H9 (cell line): ENCODE results near the gene INTS6L. TPM values are rescaled to one million over a fixed set of nuclear protein-coding genes. Genes with fewer than 3 reads are reported as not detected.

Experiments used
- DNase-seq: peaks from one replicate; pipeline ENCODE4 v3.0.0-alpha.2; 2017
- H2AFZ ChIP-seq: one replicate; pipeline ENCODE4 v1.6.1; 2013; ENCODE audit warnings: mild to moderate bottlenecking, low read length, control low read depth, moderate library complexity
- H2AK5ac ChIP-seq: 2 replicates; pipeline ENCODE4 v1.6.1; 2013; ENCODE audit warnings: low read length, control low read depth, mixed read lengths; ENCODE audit not compliant: insufficient read length
- H2BK120ac ChIP-seq: one replicate; pipeline ENCODE4 v1.6.1; 2013; ENCODE audit warnings: low read depth, mild to moderate bottlenecking, low read length, control low read depth, inconsistent platforms; ENCODE audit not compliant: poor library complexity, severe bottlenecking
- H2BK12ac ChIP-seq: 2 replicates; pipeline ENCODE4 v1.6.1; 2013; ENCODE audit warnings: low read length, control low read depth, mixed read lengths, low read depth; ENCODE audit not compliant: insufficient read length
- H2BK15ac ChIP-seq: 2 replicates; pipeline ENCODE4 v1.6.1; 2013; ENCODE audit warnings: low read depth, low read length, control low read depth
- H2BK20ac ChIP-seq: one replicate; pipeline ENCODE4 v1.6.1; 2013; ENCODE audit warnings: low read depth, mild to moderate bottlenecking, low read length, control low read depth, inconsistent platforms; ENCODE audit not compliant: poor library complexity, severe bottlenecking
- H2BK5ac ChIP-seq: 2 replicates; pipeline ENCODE4 v1.6.1; 2013; ENCODE audit warnings: low read length, control low read depth, mixed read lengths; ENCODE audit not compliant: insufficient read length
- H3K14ac ChIP-seq: 2 replicates; pipeline ENCODE4 v1.6.1; 2013; ENCODE audit warnings: low read length, control low read depth; ENCODE audit not compliant: insufficient read depth
- H3K18ac ChIP-seq: 2 replicates; pipeline ENCODE4 v1.6.1; 2013; ENCODE audit warnings: low read depth, mild to moderate bottlenecking, mixed read lengths, low read length, control low read depth; ENCODE audit not compliant: insufficient read length
- H3K23ac ChIP-seq: 2 replicates; pipeline ENCODE4 v1.6.1; 2013; ENCODE audit warnings: low read length, control low read depth, mixed read lengths, low read depth; ENCODE audit not compliant: insufficient read length
- H3K23me2 ChIP-seq: 2 replicates; pipeline ENCODE4 v1.6.1; 2013; ENCODE audit warnings: low read depth, mild to moderate bottlenecking, mixed read lengths, low read length, control low read depth; ENCODE audit not compliant: insufficient read length, poor library complexity, severe bottlenecking
- H3K27ac ChIP-seq: 2 replicates; pipeline ENCODE4 v1.5.1; 2013; ENCODE audit warnings: low read length, control low read depth, mixed read lengths, low read depth; ENCODE audit not compliant: insufficient read length
- H3K27me3 ChIP-seq: 2 replicates; pipeline ENCODE4 v1.6.1; 2013; ENCODE audit warnings: low read length, control low read depth, inconsistent platforms; ENCODE audit not compliant: insufficient read depth
- H3K4ac ChIP-seq: 2 replicates; pipeline ENCODE4 v1.6.1; 2013; ENCODE audit warnings: low read depth, mild to moderate bottlenecking, control low read depth, inconsistent platforms, low read length, moderate library complexity
- H3K4me1 ChIP-seq: 2 replicates; pipeline ENCODE4 v1.6.1; 2013; ENCODE audit warnings: low read length, control low read depth, inconsistent platforms; ENCODE audit not compliant: insufficient read depth
- H3K4me2 ChIP-seq: 2 replicates; pipeline ENCODE4 v1.6.1; 2013; ENCODE audit warnings: low read length, control low read depth, mixed read lengths; ENCODE audit not compliant: insufficient read length, insufficient read depth
- H3K56ac ChIP-seq: 2 replicates; pipeline ENCODE4 v1.6.1; 2013; ENCODE audit warnings: low read depth, mild to moderate bottlenecking, mixed read lengths, low read length, control low read depth; ENCODE audit not compliant: insufficient read length
- H3K79me1 ChIP-seq: 2 replicates; pipeline ENCODE4 v1.6.1; 2013; ENCODE audit warnings: low read depth, mild to moderate bottlenecking, moderate library complexity, low read length, control low read depth, inconsistent platforms; ENCODE audit not compliant: insufficient read depth, poor library complexity, severe bottlenecking
- H3K79me2 ChIP-seq: 2 replicates; pipeline ENCODE4 v1.6.1; 2013; ENCODE audit warnings: low read length, control low read depth, inconsistent platforms; ENCODE audit not compliant: insufficient read depth
- H3K9ac ChIP-seq: 2 replicates; pipeline ENCODE4 v1.6.1; 2013; ENCODE audit warnings: low read length, control low read depth, mixed read lengths; ENCODE audit not compliant: insufficient read length; ENCODE audit errors: extremely low read depth
- H3K9me3 ChIP-seq: one replicate; pipeline ENCODE4 v1.6.1; 2013; ENCODE audit warnings: low read depth, low read length, inconsistent platforms; ENCODE audit not compliant: control insufficient read depth
- H3T11ph ChIP-seq: one replicate; pipeline ENCODE4 v1.6.1; 2013; ENCODE audit warnings: mild to moderate bottlenecking, low read length, control low read depth, inconsistent platforms
- H4K20me1 ChIP-seq: one replicate; pipeline ENCODE4 v1.6.1; 2013; ENCODE audit not compliant: control insufficient read depth, insufficient read length, insufficient read depth
- H4K5ac ChIP-seq: 2 replicates; pipeline ENCODE4 v1.6.1; 2013; ENCODE audit warnings: low read depth, mild to moderate bottlenecking, mixed read lengths, low read length, control low read depth; ENCODE audit not compliant: insufficient read length
- H4K8ac ChIP-seq: replicated peaks from 2 replicates; pipeline ENCODE4 v1.6.1; 2013; ENCODE audit warnings: low read length, control low read depth, mixed read lengths, low read depth; ENCODE audit not compliant: insufficient read length
- H4K91ac ChIP-seq: 2 replicates; pipeline ENCODE4 v1.6.1; 2013; ENCODE audit warnings: low read depth, mild to moderate bottlenecking, moderate library complexity, mixed read lengths, low read length, control low read depth; ENCODE audit not compliant: insufficient read length
- H3K27ac Mint-ChIP-seq, 3 experiments: 2 replicates in 2 of 3; 3 replicates in 1 of 3; pipeline ENCODE4 v1.8.0; 2020 to 2021; ENCODE audit warnings: mixed read lengths in 3 of 3, mild to moderate bottlenecking in 1 of 3, moderate library complexity in 1 of 3
- H3K27me3 Mint-ChIP-seq: 2 replicates; pipeline ENCODE4 v1.8.0; 2021; ENCODE audit warnings: low read depth, mild to moderate bottlenecking, moderate library complexity, mixed read lengths
- H3K36me3 Mint-ChIP-seq, 3 experiments: 2 replicates in 2 of 3; 3 replicates in 1 of 3; pipeline ENCODE4 v1.8.0; 2020 to 2021; ENCODE audit warnings: low read depth in 3 of 3, mixed read lengths in 3 of 3; ENCODE audit not compliant: insufficient read depth in 1 of 3
- H3K4me1 Mint-ChIP-seq, 2 experiments: 2 replicates each; pipeline ENCODE4 v1.8.0; 2020; ENCODE audit warnings: mixed read lengths in 2 of 2
- H3K4me3 Mint-ChIP-seq, 2 experiments: 2 replicates in 1 of 2; 3 replicates in 1 of 2; pipeline ENCODE4 v1.8.0; 2020 to 2021; ENCODE audit warnings: mild to moderate bottlenecking in 2 of 2, mixed read lengths in 2 of 2, moderate library complexity in 1 of 2
- H3K9me3 Mint-ChIP-seq, 2 experiments: 2 replicates in 1 of 2; 3 replicates in 1 of 2; pipeline ENCODE4 v1.8.0; 2020; ENCODE audit warnings: mild to moderate bottlenecking in 2 of 2, mixed read lengths in 2 of 2, moderate library complexity in 1 of 2
- CTCF ChIP-seq: fragments of 200-600 bp; sonication (generic); conservative IDR thresholded peaks from 3 replicates; pipeline ENCODE4 v1.8.0; 2021; ENCODE audit warnings: antibody characterized with exemption, mild to moderate bottlenecking
- WGBS: extraction: QIAGEN DNeasy Blood & Tissue Kit; methylation state at CpG from one replicate; pipeline ENCODE4 v1.1.7; 2013; ENCODE audit warnings: missing lambda C conversion rate, low lambda C conversion rate, mixed read lengths; ENCODE audit not compliant: insufficient read length; ENCODE audit errors: extremely low coverage; 5-methylcytosine and 5-hydroxymethylcytosine counted together
- total RNA-seq: library from RNA; stranded (reverse); gene quantifications from 2 replicates; pipeline ENCODE4 v1.2.1, GENCODE V29; 2021

The INTS6L gene
- total RNA-seq, 1 experiment from 2014 or later = 7.8 TPM

DNA sequence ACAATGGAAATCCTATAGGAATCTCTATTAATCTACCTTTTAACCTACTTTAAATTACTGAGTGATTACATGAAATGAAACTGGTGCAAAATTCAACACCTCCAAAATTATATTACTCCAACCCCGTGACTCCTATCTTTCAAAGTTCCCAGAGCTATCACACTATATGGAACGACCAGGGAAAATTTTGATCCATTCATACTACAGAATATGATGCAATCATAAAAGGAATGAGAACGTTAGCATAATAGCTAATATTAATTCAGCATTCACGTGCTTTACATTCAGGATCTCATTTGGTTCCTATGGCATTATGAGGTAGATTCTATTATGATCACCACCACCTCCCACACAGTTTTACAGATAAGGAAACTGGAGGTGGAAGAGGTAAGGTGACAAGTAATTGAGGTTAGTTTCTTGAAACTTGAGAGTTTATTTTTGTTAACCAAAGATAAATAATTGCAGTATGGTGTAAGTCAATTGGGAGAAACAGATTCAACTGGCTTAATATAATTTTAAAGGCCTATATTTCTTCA lies 29.4 kb upstream of the INTS6L start:
- WGBS = no CpG with 5 or more reads among the region's 4 CpGs
- no peak overlapping the region for H3K27ac Mint-ChIP-seq
- no peak overlapping the region for H3K4me3 Mint-ChIP-seq

More for the DNA sequence above, 29.4 kb upstream of the INTS6L start:
- Histone ChIP-seq H2AFZ (no peak overlapping the region), H3K27me3 (no peaks in the 10 kb centered on the region), H3K4ac (no peak overlapping the region), H2BK12ac (no peak overlapping the region), H4K91ac (no peak overlapping the region), H2AK5ac (no peak overlapping the region), H3K23me2 (no peaks in the 10 kb centered on the region), H2BK120ac (no peak overlapping the region), H2BK5ac (no peak overlapping the region), H2BK20ac (no peak overlapping the region), H3K9me3 (peaks cover 14% of the 10 kb centered on the region), H3K23ac (no peak overlapping the region), H4K20me1 (no peaks in the 10 kb centered on the region), H3K79me1 (no peaks in the 10 kb centered on the region), H3K27ac (no peak overlapping the region), H3K4me2 (no peak overlapping the region), H3K79me2 (no peaks in the 10 kb centered on the region), H3K4me1 (no peaks in the 10 kb centered on the region), H3K14ac (no peak overlapping the region), H2BK15ac (no peak overlapping the region), H3K9ac (no peak overlapping the region), H4K5ac (no peak overlapping the region), H4K8ac (no peak overlapping the region), H3K56ac (no peak overlapping the region), H3T11ph (no peak overlapping the region), H3K18ac (no peak overlapping the region)
- no peak for TF ChIP-seq CTCF
- Mint-ChIP-seq H3K9me3 (peaks cover 36 to 49% of the 10 kb centered on the region in 2 experiments), H3K4me1 (no peaks in the 10 kb centered on the region), H3K27me3 (no peaks in the 10 kb centered on the region; the same call in 1 of the 2 replicates), H3K36me3 (0 out of 7 replicates have a peak, but pooled peaks cover 0 to 3% (median 0%) of the 10 kb centered on the region in 3 experiments)
- no peak for DNase-seq
